ENCODE data around the gene KAT5.
"Not testable (repeated sequence)": the region's sequence is repeated elsewhere in the genome, so short reads cannot be mapped to it uniquely, and the experiment has no call there.

Gene KAT5

GRCh38 chr11:65707002-65707401 lies 5.0 kb upstream of the KAT5 start:
- in situ Hi-C loops (cut with MboI; ENCODE audit: low sequenced_read_pairs) = loop anchor here (25.0 kb wide), 2 partner anchors 105 to 280 kb away; no protein-coding TSS in a partner anchor

GRCh38 chr11:65708451-65708850 lies 3.6 kb upstream of the KAT5 start:
- in situ Hi-C loops (cut with MboI; ENCODE audit: low sequenced_read_pairs) = loop anchor here (25.0 kb wide), 2 partner anchors 104 to 279 kb away; no protein-coding TSS in a partner anchor

DNA sequence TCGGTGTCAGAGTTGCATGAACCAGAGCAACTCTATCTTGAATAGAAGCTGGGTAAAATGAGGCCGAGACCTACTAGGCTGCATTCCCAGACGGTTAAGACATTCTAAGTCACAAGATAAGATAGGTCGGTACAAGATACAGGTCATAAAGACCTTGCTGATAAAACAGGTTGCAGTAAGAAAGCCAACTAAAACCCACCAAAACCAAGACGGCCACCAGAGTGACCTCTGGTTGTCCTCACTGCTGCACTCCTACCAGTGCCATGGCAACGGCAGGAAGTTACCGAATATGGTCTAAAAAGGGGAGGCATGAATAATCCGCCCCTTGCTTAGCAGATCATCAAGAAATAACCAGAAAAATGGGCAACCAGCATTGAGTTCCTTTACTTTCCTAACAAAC lies 2.4 kb upstream of the KAT5 start:
- in situ Hi-C loops (cut with MboI; ENCODE audit: low sequenced_read_pairs) = loop anchor here (25.0 kb wide), 2 partner anchors 103 to 278 kb away; no protein-coding TSS in a partner anchor

GRCh38 chr11:65710421-65710820 lies 1.6 kb upstream of the KAT5 start:
- in situ Hi-C loops (cut with MboI; ENCODE audit: low sequenced_read_pairs) = loop anchor here (25.0 kb wide), 2 partner anchors 102 to 277 kb away; no protein-coding TSS in a partner anchor

GRCh38 chr11:65712633-65713076 lies 603 bp downstream of the KAT5 start:
- in situ Hi-C loops (cut with MboI; ENCODE audit: low sequenced_read_pairs) = loop anchor here (25.0 kb wide), 2 partner anchors 100 to 275 kb away; no protein-coding TSS in a partner anchor

- in situ Hi-C loops (cut with MboI; ENCODE audit: low sequenced_read_pairs) = loop anchor here (25.0 kb wide), 2 partner anchors 99 to 274 kb away; no protein-coding TSS in a partner anchor
Measured at GRCh38 chr11:65713212-65713969, 1.3 kb downstream of the KAT5 start.

DNA sequence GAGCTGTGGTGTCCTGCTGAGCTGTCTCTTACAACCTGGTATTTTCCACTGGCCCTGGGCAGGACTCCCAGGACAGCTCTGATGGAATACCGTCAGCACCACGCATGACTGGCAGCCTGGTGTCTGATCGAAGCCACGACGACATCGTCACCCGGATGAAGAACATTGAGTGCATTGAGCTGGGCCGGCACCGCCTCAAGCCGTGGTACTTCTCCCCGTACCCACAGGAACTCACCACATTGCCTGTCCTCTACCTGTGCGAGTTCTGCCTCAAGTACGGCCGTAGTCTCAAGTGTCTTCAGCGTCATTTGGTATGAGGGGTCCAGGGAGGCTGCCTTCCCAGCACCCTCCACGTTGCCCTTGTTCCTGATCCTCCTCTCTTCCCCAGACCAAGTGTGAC lies 2.4 kb downstream of the KAT5 start:
- in situ Hi-C loops (cut with MboI; ENCODE audit: low sequenced_read_pairs) = loop anchor here (25.0 kb wide), 2 partner anchors 98 to 273 kb away; no protein-coding TSS in a partner anchor

DNA sequence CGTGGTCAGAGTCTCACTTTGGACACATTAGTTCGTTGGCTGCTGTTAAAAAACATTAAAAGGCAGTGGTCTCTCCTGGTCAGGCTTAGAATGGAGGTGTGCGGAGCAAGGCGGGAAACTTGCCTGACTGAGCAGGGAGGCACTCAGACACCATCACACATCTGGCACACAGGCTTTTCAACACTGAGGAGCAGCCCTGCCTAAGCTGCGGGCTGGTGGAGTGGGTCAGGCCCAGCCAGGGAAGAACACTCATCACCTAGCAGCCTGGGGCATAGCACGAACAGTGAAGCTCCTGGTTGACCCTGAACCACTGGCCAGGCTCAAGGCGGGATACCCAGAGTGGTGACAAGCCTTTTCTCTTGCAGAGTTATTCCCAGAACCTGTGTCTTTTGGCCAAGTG lies 4.2 kb downstream of the KAT5 start:
- in situ Hi-C loops (cut with MboI; ENCODE audit: low sequenced_read_pairs) = loop anchor here (25.0 kb wide), 2 partner anchors 96 to 271 kb away; no protein-coding TSS in a partner anchor

GRCh38 chr11:65716774-65717405 lies 4.8 kb downstream of the KAT5 start:
- in situ Hi-C loops (cut with MboI; ENCODE audit: low sequenced_read_pairs) = loop anchor here (25.0 kb wide), 2 partner anchors 95 to 270 kb away; no protein-coding TSS in a partner anchor

GRCh38 chr11:65717906-65718305 lies 5.9 kb downstream of the KAT5 start:
- in situ Hi-C loops (cut with MboI; ENCODE audit: low sequenced_read_pairs) = loop anchor here (25.0 kb wide), 2 partner anchors 94 to 269 kb away; no protein-coding TSS in a partner anchor

- in situ Hi-C loops (cut with MboI; ENCODE audit: low sequenced_read_pairs) = loop anchor here (25.0 kb wide), 2 partner anchors 94 to 269 kb away; no protein-coding TSS in a partner anchor
Measured at GRCh38 chr11:65718531-65718930, 6.5 kb downstream of the KAT5 start.

DNA sequence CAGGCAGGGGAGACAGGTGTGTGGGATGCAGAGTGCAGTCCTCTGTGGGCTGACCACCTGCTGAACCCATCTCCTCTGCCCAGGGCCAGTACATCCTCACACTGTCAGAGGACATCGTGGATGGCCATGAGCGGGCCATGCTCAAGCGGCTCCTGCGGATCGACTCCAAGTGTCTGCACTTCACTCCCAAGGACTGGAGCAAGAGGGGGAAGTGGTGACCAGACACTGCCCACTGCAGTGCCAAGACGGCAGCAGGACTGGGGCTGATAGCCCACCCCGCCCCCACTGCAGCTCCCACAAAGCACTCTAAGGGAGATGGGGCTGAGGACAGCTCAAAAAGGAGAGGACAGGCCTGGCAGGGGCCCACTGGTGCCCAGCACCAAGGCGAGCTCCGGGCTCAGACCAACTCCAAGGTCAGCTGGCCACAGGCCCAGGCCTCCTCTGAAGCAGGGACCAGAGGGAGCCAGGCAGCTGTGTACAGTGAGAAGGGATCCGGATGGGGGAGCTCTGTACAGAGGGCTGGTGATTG lies 7.0 kb downstream of the KAT5 start:
- in situ Hi-C loops (cut with MboI; ENCODE audit: low sequenced_read_pairs) = loop anchor here (25.0 kb wide), 2 partner anchors 93 to 268 kb away; no protein-coding TSS in a partner anchor

GRCh38 chr11:65719871-65720210 lies 7.8 kb downstream of the KAT5 start:
- in situ Hi-C loops (cut with MboI; ENCODE audit: low sequenced_read_pairs) = loop anchor here (25.0 kb wide), 2 partner anchors 92 to 267 kb away; no protein-coding TSS in a partner anchor

DNA sequence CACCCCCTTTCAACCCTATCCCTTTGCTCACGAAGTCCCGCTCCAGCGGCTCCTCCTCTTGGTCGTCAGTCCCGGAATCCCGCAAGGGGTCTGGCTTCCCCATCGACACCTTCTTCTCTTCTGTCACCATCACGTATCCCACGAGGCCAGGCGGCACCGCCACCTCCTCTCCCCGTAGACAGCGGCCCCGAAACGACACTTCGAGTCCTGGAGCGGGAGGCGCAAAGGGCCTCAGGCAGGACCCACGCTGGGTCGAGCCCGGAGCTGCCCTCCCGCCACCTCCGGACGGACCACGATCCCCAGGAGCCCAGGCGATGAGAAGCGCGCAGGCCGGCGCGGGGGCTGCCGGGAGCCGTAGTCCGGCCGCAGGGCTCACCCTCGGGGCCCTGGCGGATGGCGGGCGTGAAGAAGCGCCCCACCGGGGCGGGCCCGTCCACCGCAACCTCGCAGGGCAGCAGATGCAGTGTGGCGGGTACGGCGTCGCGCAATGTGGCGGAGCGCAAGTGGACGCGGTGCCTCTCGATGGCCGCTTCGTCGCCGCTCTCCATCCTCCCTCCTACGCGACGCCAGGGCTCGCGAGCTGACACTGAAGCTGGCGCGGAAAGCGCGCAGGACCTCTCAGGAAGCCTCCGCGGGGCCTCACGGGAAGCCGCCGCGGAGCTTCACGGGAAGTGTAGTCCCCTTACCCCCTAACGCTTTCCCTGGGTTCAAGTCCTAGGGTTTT lies 8.3 kb downstream of the KAT5 start, which contains the start of gene RNASEH2C:
TSS of gene RNASEH2C (minus strand) at position 588 of the 724 bp plus-strand sequence. CDS start at position 548, 40 bp downstream.
- in situ Hi-C loops (cut with MboI; ENCODE audit: low sequenced_read_pairs) = loop anchor here (25.0 kb wide), 2 partner anchors 92 to 267 kb away; no protein-coding TSS in a partner anchor

DNA sequence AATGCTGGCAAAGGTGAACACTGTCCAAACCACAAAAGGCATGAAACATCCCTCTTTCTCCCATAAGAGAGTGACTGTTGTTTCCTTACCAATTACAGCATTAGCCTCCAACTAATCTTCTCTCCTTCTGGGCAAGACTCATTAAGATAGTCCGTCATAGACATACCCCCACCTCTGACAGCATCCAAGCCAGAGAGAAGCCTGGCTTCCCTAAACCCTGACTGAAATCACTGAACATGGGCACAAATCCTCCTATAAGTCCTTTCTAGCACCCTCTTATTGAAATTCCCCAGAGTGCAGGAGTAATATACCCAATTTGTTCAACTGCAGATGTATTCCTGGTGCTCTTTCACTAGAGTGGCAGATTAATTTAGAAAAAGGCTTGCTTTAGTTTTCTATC lies 10.2 kb downstream of the KAT5 start:
- in situ Hi-C loops (cut with MboI; ENCODE audit: low sequenced_read_pairs) = loop anchor here (25.0 kb wide), 2 partner anchors 90 to 265 kb away; no protein-coding TSS in a partner anchor

GRCh38 chr11:65726660-65727059 lies 14.6 kb downstream of the KAT5 start:
- in situ Hi-C loops (cut with MboI; ENCODE audit: low sequenced_read_pairs) = no loop called here

DNA sequence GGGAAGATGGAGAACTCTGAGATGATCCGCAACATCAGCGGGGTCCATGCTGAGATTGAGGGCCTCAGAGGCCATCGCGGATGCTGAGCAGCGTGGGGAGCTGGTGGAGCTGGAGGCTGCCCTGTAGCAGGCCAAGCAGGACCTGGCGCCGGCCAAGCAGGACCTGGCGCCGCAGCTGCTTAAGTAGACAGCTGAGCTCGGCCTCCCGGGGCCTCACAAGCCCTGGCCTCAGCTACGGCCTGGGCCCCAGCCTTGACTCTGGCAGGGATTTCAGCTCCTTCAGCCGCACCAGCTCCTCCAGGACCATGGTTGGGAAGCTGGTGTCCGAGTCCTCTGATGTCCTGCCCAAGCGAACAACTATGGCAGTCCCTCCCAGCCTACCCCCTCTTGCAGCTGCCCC lies 15.8 kb downstream of the KAT5 start:
- in situ Hi-C loops (cut with MboI; ENCODE audit: low sequenced_read_pairs) = no loop called here

DNA sequence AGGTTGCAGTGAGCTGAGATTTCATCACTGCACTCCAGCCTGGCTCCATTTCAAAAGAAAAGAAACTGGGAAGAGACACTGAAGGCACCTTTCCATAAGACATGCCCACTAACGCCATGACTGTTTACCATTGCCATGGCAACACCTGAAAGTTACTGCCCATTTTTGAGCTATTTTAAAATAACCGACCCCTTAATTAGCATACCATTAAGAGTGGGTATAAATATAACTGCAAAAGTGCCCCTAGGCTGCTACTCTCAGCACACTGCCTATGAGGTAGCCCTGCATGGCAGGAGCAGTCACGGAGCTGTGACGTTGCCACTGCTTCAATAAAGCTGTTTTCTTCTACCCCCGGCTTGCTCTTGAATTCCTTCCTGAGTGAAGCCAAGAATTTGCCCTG lies 18.4 kb downstream of the KAT5 start:
- in situ Hi-C loops (cut with MboI; ENCODE audit: low sequenced_read_pairs) = no loop called here

DNA sequence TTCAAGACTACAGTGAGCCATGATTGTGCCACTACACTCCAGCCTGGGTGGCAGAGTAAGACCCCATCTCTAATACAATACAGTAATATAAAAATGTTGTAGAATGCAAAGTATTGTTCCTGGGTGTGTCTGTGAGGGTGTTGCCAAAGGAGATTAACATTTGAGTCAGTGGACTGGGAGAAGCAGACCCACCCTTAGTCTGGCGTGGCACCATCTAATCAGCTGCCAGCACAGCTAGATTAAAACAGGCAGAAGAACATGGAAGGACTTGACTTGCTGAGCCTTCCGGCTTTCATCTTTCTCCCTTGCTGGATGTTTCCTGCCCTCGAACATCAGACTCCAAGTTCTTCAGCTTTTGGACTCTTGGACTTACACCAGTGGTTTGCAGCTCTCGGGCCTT lies 23.1 kb downstream of the KAT5 start:
- in situ Hi-C loops (cut with MboI; ENCODE audit: low sequenced_read_pairs) = not testable (repeated sequence)

GRCh38 chr11:65736810-65737209 lies 24.8 kb downstream of the KAT5 start:
- in situ Hi-C loops (cut with MboI; ENCODE audit: low sequenced_read_pairs) = no loop called here

Data from HL-60/S4 treated with phorbol 12-myristate 13-acetate at 8.2 ng/mL for 4 days and 3 days (cell line).